ENCODE measurements around the gene MRPS34. TPM values are rescaled to one million over a fixed set of nuclear protein-coding genes. Genes with fewer than 3 reads are reported as not detected.

The MRPS34 gene
- total RNA-seq, 1 donor from 2014 or later = 141 TPM

GRCh38 chr16:1779741-1780676 is 7.1 kb upstream of the MRPS34 start:
- Mint-ChIP-seq H3K4me3 (peak overlapping the region; percentile 88), H3K27ac (ENCODE audit: unreplicated experiment) (no peak overlapping the region), H3K4me1 (peaks cover 22% of the 10 kb centered on the region), H3K27me3 (ENCODE audit: low read depth) (peaks cover 4% of the 10 kb centered on the region), H3K9me3 (no peaks in the 10 kb centered on the region), H3K36me3 (ENCODE audit: low read depth) (peaks cover 5% of the 10 kb centered on the region)
- TF ChIP-seq, protein P1, sequence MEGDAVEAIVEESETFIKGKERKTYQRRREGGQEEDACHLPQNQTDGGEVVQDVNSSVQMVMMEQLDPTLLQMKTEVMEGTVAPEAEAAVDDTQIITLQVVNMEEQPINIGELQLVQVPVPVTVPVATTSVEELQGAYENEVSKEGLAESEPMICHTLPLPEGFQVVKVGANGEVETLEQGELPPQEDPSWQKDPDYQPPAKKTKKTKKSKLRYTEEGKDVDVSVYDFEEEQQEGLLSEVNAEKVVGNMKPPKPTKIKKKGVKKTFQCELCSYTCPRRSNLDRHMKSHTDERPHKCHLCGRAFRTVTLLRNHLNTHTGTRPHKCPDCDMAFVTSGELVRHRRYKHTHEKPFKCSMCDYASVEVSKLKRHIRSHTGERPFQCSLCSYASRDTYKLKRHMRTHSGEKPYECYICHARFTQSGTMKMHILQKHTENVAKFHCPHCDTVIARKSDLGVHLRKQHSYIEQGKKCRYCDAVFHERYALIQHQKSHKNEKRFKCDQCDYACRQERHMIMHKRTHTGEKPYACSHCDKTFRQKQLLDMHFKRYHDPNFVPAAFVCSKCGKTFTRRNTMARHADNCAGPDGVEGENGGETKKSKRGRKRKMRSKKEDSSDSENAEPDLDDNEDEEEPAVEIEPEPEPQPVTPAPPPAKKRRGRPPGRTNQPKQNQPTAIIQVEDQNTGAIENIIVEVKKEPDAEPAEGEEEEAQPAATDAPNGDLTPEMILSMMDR (conservative IDR thresholded peaks at IDR 0.05) = no peak
- no peak for DNase-seq (ENCODE audit: low read depth, low spot score)

DNA sequence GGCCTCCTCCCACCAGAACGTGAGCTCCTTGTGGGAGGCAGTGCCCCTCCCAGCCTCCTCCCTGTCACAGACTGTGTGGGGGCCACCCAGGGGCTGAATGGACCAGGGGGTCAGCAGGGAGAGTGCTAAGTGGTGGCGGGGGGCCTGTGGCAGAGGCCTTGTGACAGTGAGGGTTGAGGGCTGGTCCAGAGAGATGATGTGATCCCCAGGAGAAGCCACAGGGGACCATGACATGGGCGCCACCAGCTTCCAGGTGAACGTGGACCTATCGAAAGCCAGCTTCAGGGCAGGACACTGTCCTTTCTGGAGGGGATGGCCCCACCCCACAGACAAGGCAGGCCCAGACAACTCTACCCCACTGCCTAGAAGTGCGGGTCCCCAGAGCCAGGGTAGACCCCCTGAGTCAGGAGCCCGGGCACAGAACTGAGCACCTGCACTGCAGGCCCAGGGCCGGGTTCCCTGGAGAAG is 6.3 kb upstream of the MRPS34 start:
- TF ChIP-seq, protein P1 (conservative IDR thresholded peaks at IDR 0.05) = no peak
- peaks cover 4% of the 10 kb centered on the region for H3K27me3 Mint-ChIP-seq (ENCODE audit: low read depth)
- H3K4me3 Mint-ChIP-seq = peak overlapping the region; percentile 54
- H3K27ac Mint-ChIP-seq (ENCODE audit: unreplicated experiment) = no peak overlapping the region
- peaks cover 22% of the 10 kb centered on the region for H3K4me1 Mint-ChIP-seq
- no peak for DNase-seq (ENCODE audit: low read depth, low spot score)
- no peaks in the 10 kb centered on the region for H3K9me3 Mint-ChIP-seq
- peaks cover 5% of the 10 kb centered on the region for H3K36me3 Mint-ChIP-seq (ENCODE audit: low read depth)

DNA sequence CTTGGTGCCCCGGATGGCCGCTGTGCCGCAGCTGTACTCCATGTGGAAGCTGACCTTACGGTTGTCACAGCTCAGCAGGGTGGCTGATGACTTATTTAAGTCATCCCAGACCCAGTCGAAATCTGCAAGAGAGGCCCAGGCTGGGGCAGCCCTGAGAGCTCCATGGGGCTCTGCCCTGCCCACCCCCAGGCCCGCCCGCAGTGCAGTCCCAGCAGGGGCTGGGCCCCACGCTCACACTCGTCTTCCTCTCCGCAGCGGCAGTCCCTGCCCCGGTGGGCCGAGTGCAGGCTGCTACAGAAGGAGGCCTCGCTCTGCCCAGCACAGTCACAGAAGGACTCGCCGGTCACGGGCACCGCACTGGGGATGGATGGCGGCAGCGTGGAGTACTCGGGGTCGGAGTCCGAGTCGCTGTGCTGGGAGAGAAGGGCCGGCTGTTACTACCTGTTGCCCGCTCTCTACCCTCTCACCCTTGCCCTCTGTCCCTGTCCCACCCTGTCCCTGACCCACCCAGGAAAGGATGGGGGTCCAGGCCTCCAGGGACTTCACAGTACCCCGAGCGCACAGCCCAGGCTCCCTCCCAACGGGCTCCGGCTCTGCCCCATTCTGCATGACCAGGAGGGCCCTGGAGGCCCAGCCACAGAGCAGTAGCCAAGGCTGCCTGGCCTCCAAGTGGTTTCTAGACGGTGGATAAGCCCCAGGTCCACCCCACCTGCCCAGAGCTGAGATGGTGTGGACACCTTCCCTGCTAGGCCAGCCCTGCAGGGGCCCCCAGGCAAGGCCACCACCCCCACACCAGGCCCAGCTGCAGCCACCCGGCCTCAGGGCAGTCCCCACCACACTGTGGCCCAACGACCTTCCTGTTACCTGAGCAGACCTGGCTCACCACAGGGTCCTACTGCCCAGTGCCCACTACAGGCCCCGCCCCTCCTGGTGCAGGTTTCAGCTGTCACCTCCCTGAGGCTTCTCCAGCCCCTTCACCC is 5.6 kb upstream of the MRPS34 start:
- peaks cover 4% of the 10 kb centered on the region for H3K27me3 Mint-ChIP-seq (ENCODE audit: low read depth)
- H3K4me3 Mint-ChIP-seq = peak overlapping the region; percentile 54
- H3K4me1 Mint-ChIP-seq = peaks cover 18% of the 10 kb centered on the region
- no peak for DNase-seq (ENCODE audit: low read depth, low spot score)
- H3K36me3 Mint-ChIP-seq (ENCODE audit: low read depth) = peaks cover 5% of the 10 kb centered on the region
- no peaks in the 10 kb centered on the region for H3K9me3 Mint-ChIP-seq
- TF ChIP-seq, protein P1 (conservative IDR thresholded peaks at IDR 0.05) = no peak
- no peak overlapping the region for H3K27ac Mint-ChIP-seq (ENCODE audit: unreplicated experiment)

GRCh38 chr16:1777375-1778199 is 4.7 kb upstream of the MRPS34 start:
- peak overlapping the region; percentile 67 for H3K4me3 Mint-ChIP-seq
- no peak overlapping the region for H3K27ac Mint-ChIP-seq (ENCODE audit: unreplicated experiment)
- DNase-seq (ENCODE audit: low read depth, low spot score) = no peak
- H3K27me3 Mint-ChIP-seq (ENCODE audit: low read depth) = peaks cover 2% of the 10 kb centered on the region
- H3K36me3 Mint-ChIP-seq (ENCODE audit: low read depth) = peaks cover 2% of the 10 kb centered on the region
- H3K9me3 Mint-ChIP-seq = no peaks in the 10 kb centered on the region
- H3K4me1 Mint-ChIP-seq = peaks cover 11% of the 10 kb centered on the region
- TF ChIP-seq, protein P1 (conservative IDR thresholded peaks at IDR 0.05) = no peak

Measured in neural crest cell (in vitro differentiated cells).